T-helper 1 cell treated with Interleukin-12 subunit alpha and Interleukin-12 subunit beta and Interleukin-4 antibody, amounts not matched to agents 30 ng/mL and 1 ng/mL, for 36 hours (primary cell): ENCODE data around the gene CHRNG. TPM values are rescaled to one million over a fixed set of nuclear protein-coding genes. Genes with fewer than 3 reads are reported as not detected.
"Not testable (repeated sequence)": the region's sequence is repeated elsewhere in the genome, so short reads cannot be mapped to it uniquely, and the experiment has no call there.

Experiments used
- intact Hi-C: fragments of 100-400 bp; cut with micrococcal nuclease; formaldehyde crosslinking; loops from one replicate; pipeline ENCODE4 v1.15.1; 2024
- total RNA-seq: library from RNA; stranded (reverse); gene quantifications from 2 replicates; pipeline ENCODE4 v1.2.3, GENCODE V29; 2022

Gene CHRNG
- total RNA-seq, 1 donor from 2014 or later: not detected

GRCh38 chr2:232542715-232543467, 3.4 kb downstream of the CHRNG start:
- intact Hi-C loops: no loop called here

- intact Hi-C loops: no loop called here
These were observed 4.0 kb downstream of the CHRNG start for GRCh38 chr2:232543491-232543890.

GRCh38 chr2:232543928-232544631, 4.6 kb downstream of the CHRNG start:
- intact Hi-C loops: no loop called here

GRCh38 chr2:232544674-232545073, 5.2 kb downstream of the CHRNG start:
- intact Hi-C loops: no loop called here

GRCh38 chr2:232545511-232546375, 6.3 kb downstream of the CHRNG start:
- intact Hi-C loops: no loop called here

- intact Hi-C loops: loop anchor here (2.0 kb wide), 1 partner anchor 587 kb away; the partner anchor contains the start of gene DIS3L2
These were observed 8.5 kb downstream of the CHRNG start for GRCh38 chr2:232547991-232548390.

GRCh38 chr2:232549655-232550353, 10.3 kb downstream of the CHRNG start:
- intact Hi-C loops: loop anchor here (1.0 to 10.0 kb wide), 13 partner anchors 27 to 1304 kb away; partner anchors contain the start of genes ATG16L1, COPS7B, DGKD and DIS3L2

- intact Hi-C loops: loop anchor here (1.0 to 10.0 kb wide), 12 partner anchors 28 to 1304 kb away; partner anchors contain the start of genes ATG16L1, COPS7B, DGKD and GIGYF2
These were observed 11.1 kb downstream of the CHRNG start, which contains the start of the genes EIF4E2 and TIGD1 for GRCh38 chr2:232550354-232551249. Gene EIF4E2 (plus strand): TSS chr2:232550689. CDS start chr2:232550725, 36 bp downstream. Gene TIGD1 (minus strand): TSS chr2:232550557. CDS start chr2:232549882, 675 bp downstream.

- intact Hi-C loops: loop anchor here (2.0 to 10.0 kb wide), 7 partner anchors 28 to 1086 kb away; partner anchors contain the start of genes ATG16L1, DGKD, GIGYF2 and NCL
These were observed 11.8 kb downstream of the CHRNG start for GRCh38 chr2:232551250-232551638.

GRCh38 chr2:232551776-232552175, 12.3 kb downstream of the CHRNG start:
- intact Hi-C loops: loop anchor here (2.0 to 10.0 kb wide), 7 partner anchors 29 to 1087 kb away; partner anchors contain the start of genes ATG16L1, DGKD, GIGYF2 and NCL

GRCh38 chr2:232556426-232556825, 16.9 kb downstream of the CHRNG start:
- intact Hi-C loops: loop anchor here (10.0 kb wide), 3 partner anchors 798 to 1092 kb away; partner anchors contain the start of genes DGKD, NCL and USP40

- intact Hi-C loops: no loop called here
These were observed 23.1 kb downstream of the CHRNG start for GRCh38 chr2:232562515-232563151.

GRCh38 chr2:232563580-232563979, 24.1 kb downstream of the CHRNG start:
- intact Hi-C loops: no loop called here

- intact Hi-C loops: no loop called here
These were observed 28.2 kb downstream of the CHRNG start for GRCh38 chr2:232567721-232568120.

- intact Hi-C loops: no loop called here
These were observed 28.7 kb downstream of the CHRNG start for GRCh38 chr2:232568161-232568560.

GRCh38 chr2:232569541-232569940, 30.0 kb downstream of the CHRNG start:
- intact Hi-C loops: no loop called here

GRCh38 chr2:232570481-232570880, 31.0 kb downstream of the CHRNG start:
- intact Hi-C loops: not testable (repeated sequence)

GRCh38 chr2:232571026-232571474, 31.6 kb downstream of the CHRNG start:
- intact Hi-C loops: no loop called here

- intact Hi-C loops: no loop called here
These were observed 33.5 kb downstream of the CHRNG start for GRCh38 chr2:232573042-232573441.
